Gastroesophageal sphincter (tissue), 3 donors: Measurements from ENCODE around the gene LAT.

Experiments
- EP300 ChIP-seq: sonication (generic); formaldehyde crosslinking; IDR thresholded peaks from one replicate; pipeline ENCODE4 v1.6.1; 2017; ENCODE audit warnings: antibody characterized with exemption, mild to moderate bottlenecking
- POLR2A ChIP-seq, 2 donors: fragments of 450-650 bp; IDR thresholded peaks; one replicate each; pipeline ENCODE4 v1.6.1; 2017; ENCODE audit warnings: antibody characterized with exemption in 2 of 2, mild to moderate bottlenecking in 2 of 2, moderate library complexity in 1 of 2
- POLR2AphosphoS5 ChIP-seq: sonication (generic); formaldehyde crosslinking; IDR thresholded peaks from one replicate; pipeline ENCODE4 v1.6.1; 2017; ENCODE audit warnings: antibody characterized with exemption
- TF ChIP-seq, protein P1 (sequence below), 4 experiments: fragments of 200-600 bp in 2 of 4; fragments of 450-650 bp in 2 of 4; sonication (generic) in 1 of 4; IDR thresholded peaks; one replicate each; pipeline ENCODE4 v1.5.1; 2017 to 2019; ENCODE audit warnings: antibody characterized with exemption in 4 of 4, mild to moderate bottlenecking in 2 of 4, moderate library complexity in 2 of 4

DNA sequence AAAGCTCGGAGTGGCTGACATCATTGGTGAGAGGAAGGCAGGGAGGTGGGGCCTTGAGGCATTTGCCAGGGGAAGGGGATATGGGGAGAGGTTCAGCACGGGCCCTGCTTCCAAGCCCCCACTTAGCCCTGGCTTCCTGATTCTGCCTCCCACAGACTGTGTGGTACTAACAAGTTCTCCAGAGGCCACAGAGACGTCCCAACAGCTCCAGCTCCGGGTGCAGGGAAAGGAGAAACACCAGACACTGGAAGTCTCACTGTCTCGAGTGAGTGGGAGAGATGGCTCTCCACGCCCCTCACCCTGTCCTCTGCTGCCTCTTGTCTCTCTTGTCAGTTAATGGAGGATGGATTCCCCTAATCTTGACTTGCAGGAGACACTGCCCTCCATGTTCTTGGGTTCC lies 26.0 kb upstream of the LAT start:
- TF ChIP-seq, protein P1, sequence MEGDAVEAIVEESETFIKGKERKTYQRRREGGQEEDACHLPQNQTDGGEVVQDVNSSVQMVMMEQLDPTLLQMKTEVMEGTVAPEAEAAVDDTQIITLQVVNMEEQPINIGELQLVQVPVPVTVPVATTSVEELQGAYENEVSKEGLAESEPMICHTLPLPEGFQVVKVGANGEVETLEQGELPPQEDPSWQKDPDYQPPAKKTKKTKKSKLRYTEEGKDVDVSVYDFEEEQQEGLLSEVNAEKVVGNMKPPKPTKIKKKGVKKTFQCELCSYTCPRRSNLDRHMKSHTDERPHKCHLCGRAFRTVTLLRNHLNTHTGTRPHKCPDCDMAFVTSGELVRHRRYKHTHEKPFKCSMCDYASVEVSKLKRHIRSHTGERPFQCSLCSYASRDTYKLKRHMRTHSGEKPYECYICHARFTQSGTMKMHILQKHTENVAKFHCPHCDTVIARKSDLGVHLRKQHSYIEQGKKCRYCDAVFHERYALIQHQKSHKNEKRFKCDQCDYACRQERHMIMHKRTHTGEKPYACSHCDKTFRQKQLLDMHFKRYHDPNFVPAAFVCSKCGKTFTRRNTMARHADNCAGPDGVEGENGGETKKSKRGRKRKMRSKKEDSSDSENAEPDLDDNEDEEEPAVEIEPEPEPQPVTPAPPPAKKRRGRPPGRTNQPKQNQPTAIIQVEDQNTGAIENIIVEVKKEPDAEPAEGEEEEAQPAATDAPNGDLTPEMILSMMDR (IDR thresholded peaks at IDR 0.05), result no peak
- no peak for TF ChIP-seq EP300
- no peak for TF ChIP-seq POLR2A (IDR thresholded peaks at IDR 0.05)
- TF ChIP-seq POLR2AphosphoS5, result no peak
